Tibial nerve (tissue), 4 donors: Measurements from ENCODE around the gene NTM. TPM values are rescaled to one million over a fixed set of nuclear protein-coding genes. Genes with fewer than 3 reads are reported as not detected.

Experiments used
- DNase-seq, 2 donors: peaks; one replicate each; pipeline ENCODE4 v3.0.0-alpha.2; 2019; ENCODE audit warnings: low spot score in 2 of 2
- H3K27ac ChIP-seq, 4 donors: fragments of 200-600 bp; sonication (generic) in 3 of 4; one replicate each; pipeline ENCODE4 v1.5.1; 2017 to 2019; ENCODE audit warnings: mild to moderate bottlenecking in 1 of 4
- H3K27me3 ChIP-seq, 2 donors: fragments of 200-600 bp; sonication (generic) in 1 of 2; one replicate each; pipeline versions ENCODE4 v1.5.1 to v1.6.0; 2017 to 2019
- H3K36me3 ChIP-seq, 3 donors: fragments of 200-600 bp; sonication (generic); one replicate each; pipeline ENCODE4 v1.5.1; 2018 to 2019
- H3K4me1 ChIP-seq, 4 donors: fragments of 200-600 bp; sonication (generic) in 3 of 4; one replicate each; pipeline ENCODE4 v1.5.1; 2017 to 2019
- H3K4me3 ChIP-seq, 4 donors: fragments of 200-600 bp; sonication (generic) in 3 of 4; one replicate each; pipeline ENCODE4 v1.5.1; 2017 to 2019; ENCODE audit warnings: mild to moderate bottlenecking in 1 of 4, moderate library complexity in 1 of 4
- H3K9me3 ChIP-seq, 4 donors: fragments of 200-600 bp; sonication (generic) in 3 of 4; one replicate each; pipeline ENCODE4 v1.5.1; 2017 to 2019
- CTCF ChIP-seq, 5 experiments: fragments of 200-600 bp in 3 of 5; fragments of 450-650 bp in 2 of 5; sonication (generic) in 3 of 5; IDR thresholded peaks; one replicate each; pipeline ENCODE4 v1.5.1; 2016 to 2019; ENCODE audit warnings: antibody characterized with exemption in 5 of 5, mild to moderate bottlenecking in 3 of 5, moderate library complexity in 2 of 5
- EP300 ChIP-seq, 2 donors: sonication (generic); formaldehyde crosslinking; IDR thresholded peaks; one replicate each; pipeline ENCODE4 v1.6.1; 2017; ENCODE audit warnings: antibody characterized with exemption in 2 of 2, mild to moderate bottlenecking in 1 of 2
- POLR2A ChIP-seq, 2 donors: fragments of 450-650 bp; IDR thresholded peaks; one replicate each; pipeline ENCODE4 v1.6.1; 2017; ENCODE audit warnings: antibody characterized with exemption in 2 of 2, mild to moderate bottlenecking in 2 of 2, moderate library complexity in 2 of 2
- WGBS, 2 donors: methylation state at CpG; one replicate each; pipeline ENCODE4 v1.1.5; 2018; 5-methylcytosine and 5-hydroxymethylcytosine counted together
- total RNA-seq, 4 donors: library from RNA; depleted of rRNA; stranded (reverse); fragments of >200 nt; gene quantifications; one replicate each; pipeline ENCODE4 v1.1.0, GENCODE V29; 2016

NTM gene
- total RNA-seq, 4 donors from 2014 or later, result 3.7 to 11.4 (median 10.8) TPM

DNA sequence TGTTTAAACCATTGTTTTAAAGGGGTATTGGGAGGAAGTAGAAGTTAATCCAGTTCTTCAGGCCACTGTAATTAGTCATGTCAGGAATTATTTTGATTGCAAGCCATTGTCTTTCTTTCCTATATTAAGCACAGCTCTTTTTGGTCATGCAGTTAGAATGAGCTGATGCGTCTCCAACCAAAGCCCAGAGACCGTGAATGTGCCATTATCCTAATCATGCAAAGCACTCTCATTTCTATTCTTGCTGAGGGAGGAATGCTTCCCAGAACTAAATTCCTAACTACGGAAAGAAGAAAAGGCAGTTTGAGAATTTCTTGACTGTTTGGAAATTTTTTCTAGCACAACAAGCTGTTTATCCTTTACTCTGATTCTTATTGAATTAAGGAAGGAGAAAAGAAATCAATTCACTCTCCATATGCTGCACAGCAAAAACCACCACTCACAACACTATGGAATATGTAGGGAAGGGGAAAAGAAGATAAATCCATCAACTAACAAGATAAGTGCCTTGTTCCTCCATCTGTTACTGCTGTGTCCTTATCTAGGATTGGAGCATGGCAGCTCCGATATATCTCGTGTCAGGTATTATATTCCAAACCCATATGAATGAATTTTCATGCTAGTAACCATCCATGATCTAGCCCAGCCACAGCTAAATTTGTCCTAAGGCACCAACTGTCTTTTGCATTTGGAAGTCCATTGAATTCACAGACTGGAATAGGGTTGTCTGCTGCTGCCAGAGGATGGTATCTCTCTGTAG, 70.8 kb downstream of the NTM start:
- DNase-seq, result no peak
- H3K9me3 ChIP-seq, result peaks cover 0 to 12% (median 0%) of the 10 kb centered on the region in 4 donors
- H3K4me3 ChIP-seq, result no peak overlapping the region
- no peaks in the 10 kb centered on the region for H3K27me3 ChIP-seq
- no peak for TF ChIP-seq POLR2A (IDR thresholded peaks at IDR 0.05)
- TF ChIP-seq CTCF (IDR thresholded peaks at IDR 0.05), result no peak
- no peak for TF ChIP-seq EP300 (IDR thresholded peaks at IDR 0.05)
- no peaks in the 10 kb centered on the region for H3K4me1 ChIP-seq
- H3K36me3 ChIP-seq, result no peaks in the 10 kb centered on the region
- 67 to 71% methylated on average over 5 of the region's 5 CpGs for WGBS, 2 donors
- H3K27ac ChIP-seq, result no peak overlapping the region

DNA sequence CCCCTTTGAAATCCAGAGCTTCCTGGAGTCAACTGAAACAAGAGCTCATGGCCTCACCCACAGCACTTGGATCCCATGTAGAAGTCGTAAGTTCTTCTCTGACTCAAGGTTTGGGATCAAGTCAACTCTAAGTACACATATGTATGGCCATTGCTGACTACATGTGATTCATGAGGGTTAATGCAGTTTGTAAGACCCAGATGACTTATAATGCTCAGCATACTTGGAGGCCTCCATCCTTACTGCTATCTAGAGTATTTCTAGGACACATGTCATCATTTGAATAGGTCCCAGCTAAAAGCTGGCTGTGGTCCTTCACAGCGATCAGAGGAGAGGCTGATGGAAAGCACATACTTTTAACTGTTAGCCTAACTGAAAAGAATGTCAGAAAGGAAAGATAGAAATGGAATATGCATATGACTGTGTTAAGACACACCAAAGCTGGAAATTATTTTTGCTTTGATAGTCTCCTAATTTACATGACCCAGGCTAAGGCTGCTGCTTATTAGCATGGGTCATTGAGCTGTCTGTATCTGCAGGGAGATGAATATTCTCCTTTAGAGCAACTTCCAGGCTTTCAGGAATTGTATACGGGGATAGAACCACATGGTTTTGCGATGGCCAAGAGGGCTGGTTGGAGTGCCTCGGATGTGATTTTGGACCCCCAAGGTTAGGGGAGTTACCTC, 76.3 kb downstream of the NTM start:
- no peak for DNase-seq
- Histone ChIP-seq H3K27ac (no peak overlapping the region), H3K27me3 (no peaks in the 10 kb centered on the region), H3K9me3 (no peaks in the 10 kb centered on the region), H3K4me1 (no peaks in the 10 kb centered on the region), H3K4me3 (no peak overlapping the region), H3K36me3 (no peaks in the 10 kb centered on the region)
- WGBS, 2 donors, result 68 to 71% methylated on average over 5 of the region's 5 CpGs
- TF ChIP-seq EP300 (IDR thresholded peaks at IDR 0.05), result no peak
- TF ChIP-seq CTCF (IDR thresholded peaks at IDR 0.05), result no peak
- no peak for TF ChIP-seq POLR2A (IDR thresholded peaks at IDR 0.05)

GRCh38 chr11:131447277-131447815, 76.9 kb downstream of the NTM start:
- H3K9me3 ChIP-seq, result no peaks in the 10 kb centered on the region
- H3K27ac ChIP-seq, result no peak overlapping the region
- WGBS, 2 donors, result 78 to 83% methylated on average over 10 of the region's 10 CpGs
- no peaks in the 10 kb centered on the region for H3K27me3 ChIP-seq
- no peaks in the 10 kb centered on the region for H3K4me1 ChIP-seq
- no peak for DNase-seq
- no peaks in the 10 kb centered on the region for H3K36me3 ChIP-seq
- H3K4me3 ChIP-seq, result no peak overlapping the region
- TF ChIP-seq EP300 (IDR thresholded peaks at IDR 0.05) (no peak), POLR2A (IDR thresholded peaks at IDR 0.05) (no peak), CTCF (IDR thresholded peaks at IDR 0.05) (no peak)

DNA sequence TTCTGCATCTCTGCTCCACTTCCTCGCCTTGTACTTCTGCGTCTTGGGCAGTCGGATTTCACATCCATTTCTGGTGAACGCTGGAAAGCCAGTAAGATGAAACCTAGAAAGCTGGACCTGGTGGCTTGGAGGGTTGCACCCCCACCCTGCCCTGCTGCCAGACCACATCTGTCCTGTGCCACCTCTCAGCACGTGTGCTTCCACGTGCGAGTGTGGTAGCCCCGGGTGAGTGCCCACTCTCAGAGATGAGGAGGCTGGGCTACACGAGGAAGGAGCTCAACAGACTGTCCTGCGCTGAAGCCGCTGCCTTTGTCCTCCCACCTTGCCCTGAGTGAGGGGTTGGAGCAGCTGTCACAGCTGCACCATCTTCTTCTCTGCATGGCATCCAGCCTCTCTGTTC, 77.5 kb downstream of the NTM start:
- Histone ChIP-seq H3K4me3 (no peak overlapping the region), H3K36me3 (no peaks in the 10 kb centered on the region), H3K27ac (no peak overlapping the region), H3K4me1 (no peaks in the 10 kb centered on the region), H3K27me3 (no peaks in the 10 kb centered on the region), H3K9me3 (no peaks in the 10 kb centered on the region)
- TF ChIP-seq CTCF (IDR thresholded peaks at IDR 0.05) (no peak), POLR2A (IDR thresholded peaks at IDR 0.05) (no peak), EP300 (IDR thresholded peaks at IDR 0.05) (no peak)
- 88 to 89% methylated on average over 11 of the region's 11 CpGs for WGBS, 2 donors
- no peak for DNase-seq
